Activated naive CD4-positive, alpha-beta T cell treated with anti-CD3 and anti-CD28 coated beads, Interleukin-2, amount 50 U/mL, for 24 hours (primary cell): ENCODE results near the gene SH3BP1.
A peak's percentile ranks its signal among the peaks of the same experiment; 100 is the strongest.
"Not testable (repeated sequence)": the region's sequence is repeated elsewhere in the genome, so short reads cannot be mapped to it uniquely, and the experiment has no call there.

Experiments
- H3K27ac Mint-ChIP-seq: one replicate; pipeline ENCODE4 v1.8.0; 2021; ENCODE audit warnings: mild to moderate bottlenecking, mixed read lengths
- H3K27me3 Mint-ChIP-seq: one replicate; pipeline ENCODE4 v1.8.0; 2021; ENCODE audit warnings: mixed read lengths
- H3K36me3 Mint-ChIP-seq: one replicate; pipeline ENCODE4 v1.8.0; 2021; ENCODE audit warnings: mixed read lengths
- H3K4me1 Mint-ChIP-seq: one replicate; pipeline ENCODE4 v1.8.0; 2021; ENCODE audit warnings: mixed read lengths
- H3K4me3 Mint-ChIP-seq: one replicate; pipeline ENCODE4 v1.8.0; 2021; ENCODE audit warnings: mild to moderate bottlenecking, mixed read lengths
- H3K9me3 Mint-ChIP-seq: one replicate; pipeline ENCODE4 v1.8.0; 2021; ENCODE audit warnings: mixed read lengths

The SH3BP1 gene

DNA sequence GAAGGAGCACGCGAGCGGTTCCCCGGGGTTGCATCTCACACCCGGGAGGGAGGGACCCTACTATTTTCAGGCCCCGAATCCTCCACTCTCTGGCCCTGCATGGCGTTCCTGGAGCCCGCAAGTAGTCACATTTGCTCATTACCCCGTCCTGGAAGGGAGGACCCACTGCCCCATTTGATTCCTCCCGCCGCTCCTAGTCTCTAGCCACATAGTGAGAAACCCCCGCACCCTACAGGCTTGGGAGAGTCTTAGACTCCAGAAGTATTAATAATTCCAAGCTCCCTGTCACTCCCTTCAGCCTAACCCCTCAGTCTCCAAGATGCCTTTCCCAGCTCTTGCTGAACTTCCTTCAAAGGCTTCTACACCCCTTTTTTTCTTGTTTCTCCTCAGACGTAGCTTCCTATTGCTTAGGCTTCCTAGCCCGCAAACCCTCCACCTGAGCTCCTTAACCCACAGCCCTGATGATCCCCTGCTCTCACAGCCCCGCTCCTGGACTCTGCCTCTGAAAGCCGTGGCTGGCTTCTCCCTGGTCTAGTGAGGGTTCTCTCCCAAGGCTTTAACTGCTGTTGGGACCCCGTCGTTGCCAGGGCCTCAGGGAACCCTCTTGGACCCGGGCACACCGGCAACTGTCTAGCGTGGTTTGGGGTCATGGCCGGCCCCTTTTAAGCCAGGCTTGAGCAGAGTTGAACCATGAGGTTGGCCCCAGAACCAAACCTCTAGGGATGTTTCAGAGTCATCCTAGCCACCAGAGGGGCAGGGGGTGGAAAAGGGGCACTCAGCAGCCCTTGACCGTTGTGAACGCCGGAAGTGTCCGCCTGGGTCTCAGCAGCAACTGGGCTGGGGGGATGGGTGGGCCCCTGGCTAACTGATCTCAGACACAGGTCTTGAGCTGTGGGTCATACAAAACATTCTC is 30.0 kb upstream of the SH3BP1 start:
- Mint-ChIP-seq H3K36me3 (no peaks in the 10 kb centered on the region), H3K4me3 (peak overlapping the region; percentile 98), H3K27me3 (no peaks in the 10 kb centered on the region), H3K4me1 (peaks cover 39% of the 10 kb centered on the region), H3K27ac (peak overlapping the region; percentile 98), H3K9me3 (no peaks in the 10 kb centered on the region)

DNA sequence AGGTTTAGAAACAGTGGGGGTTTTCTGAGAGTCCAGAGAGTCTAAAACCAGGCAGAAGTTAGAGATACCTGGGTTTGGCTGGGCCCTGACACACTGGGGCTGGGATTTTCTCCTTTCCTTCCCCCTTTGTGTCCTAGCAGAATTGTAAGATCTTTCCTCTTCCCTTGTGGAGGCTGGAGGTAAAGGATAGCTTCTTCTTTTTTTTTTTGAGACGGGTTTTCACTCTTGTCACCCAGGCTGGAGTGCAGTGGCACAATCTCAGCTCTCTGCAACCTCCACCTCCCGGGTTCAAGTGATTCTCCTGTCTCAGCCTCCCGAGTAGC is 29.4 kb upstream of the SH3BP1 start:
- not testable (repeated sequence) for H3K9me3 Mint-ChIP-seq
- peak overlapping the region; percentile 98 for H3K4me3 Mint-ChIP-seq
- peaks cover 34% of the 10 kb centered on the region for H3K4me1 Mint-ChIP-seq

GRCh38 chr22:37610480-37611129 is 28.9 kb upstream of the SH3BP1 start:
- Mint-ChIP-seq H3K27ac (no peak overlapping the region), H3K4me1 (peaks cover 29% of the 10 kb centered on the region), H3K4me3 (peak overlapping the region; percentile 98), H3K27me3 (no peaks in the 10 kb centered on the region), H3K36me3 (no peaks in the 10 kb centered on the region), H3K9me3 (no peaks in the 10 kb centered on the region)

More for the DNA sequence above, 29.4 kb upstream of the SH3BP1 start:
- H3K27me3 Mint-ChIP-seq, H3K36me3 Mint-ChIP-seq: not testable (repeated sequence)
- peak overlapping the region; percentile 98 for H3K27ac Mint-ChIP-seq

DNA sequence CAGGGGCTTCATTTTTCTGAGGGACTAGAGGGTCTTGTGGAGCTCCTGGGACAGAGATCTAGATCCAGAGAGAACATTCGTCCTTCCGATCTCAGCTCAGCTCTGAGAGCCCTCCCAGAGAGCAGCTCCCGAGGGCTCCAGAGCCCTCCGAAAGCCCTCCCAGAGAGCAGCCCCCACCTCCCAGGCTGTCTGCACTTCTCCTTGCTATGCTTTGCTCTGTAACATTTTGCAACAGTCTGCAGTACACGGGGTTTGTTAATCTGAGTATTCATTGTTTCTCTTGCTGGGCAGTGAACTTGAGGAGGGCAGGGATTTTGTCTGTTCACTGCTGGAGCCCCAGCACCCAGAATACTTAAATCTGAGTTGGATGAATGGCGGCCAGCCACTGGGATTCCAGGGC is 28.3 kb upstream of the SH3BP1 start:
- peaks cover 24% of the 10 kb centered on the region for H3K4me1 Mint-ChIP-seq
- peak overlapping the region; percentile 33 for H3K4me3 Mint-ChIP-seq
- no peaks in the 10 kb centered on the region for H3K27me3 Mint-ChIP-seq
- no peaks in the 10 kb centered on the region for H3K9me3 Mint-ChIP-seq
- H3K36me3 Mint-ChIP-seq, result no peaks in the 10 kb centered on the region
- H3K27ac Mint-ChIP-seq, result no peak overlapping the region

DNA sequence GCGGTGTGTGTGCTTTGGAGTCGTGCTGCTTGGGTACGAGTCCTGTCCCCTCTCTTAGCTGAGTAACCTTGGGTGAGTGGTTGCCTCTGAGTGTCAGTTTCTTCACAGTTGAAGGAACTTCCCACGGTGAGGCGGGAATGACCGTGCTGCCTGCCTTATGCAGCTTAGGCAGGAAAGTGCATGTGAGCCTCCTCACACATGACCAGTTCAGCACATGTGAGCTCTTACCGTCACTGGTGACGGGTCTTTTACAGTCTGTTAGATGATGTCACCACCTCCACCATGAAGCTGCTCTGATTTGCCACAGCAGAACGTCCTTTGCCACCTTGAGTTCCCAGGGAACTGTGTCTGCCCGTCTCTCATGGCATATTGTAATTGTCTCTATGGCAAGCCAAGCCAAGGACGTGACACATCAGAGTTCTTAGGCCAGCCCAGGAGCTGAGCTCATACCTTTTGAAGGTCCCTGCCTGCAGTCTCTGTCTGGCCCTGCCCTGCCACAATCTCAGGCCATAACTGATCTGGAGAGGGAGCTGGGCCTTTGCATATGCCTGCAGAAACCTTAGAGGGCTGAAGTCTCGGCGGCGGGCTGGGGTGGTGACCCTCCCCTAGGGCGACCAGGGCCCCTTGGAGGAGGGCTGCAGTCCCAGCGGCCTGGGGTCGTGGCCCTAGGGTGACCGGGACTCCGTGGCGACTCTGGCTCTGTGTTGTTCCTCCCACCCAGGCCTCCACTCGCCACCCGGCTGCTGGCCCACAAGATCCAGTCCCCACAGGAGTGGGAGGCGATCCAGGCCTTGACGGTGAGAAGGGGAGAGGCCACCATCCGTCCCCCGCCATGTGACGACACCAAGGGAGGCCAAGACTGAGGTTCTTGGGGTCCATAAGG is 23.0 kb upstream of the SH3BP1 start:
- no peaks in the 10 kb centered on the region for H3K4me1 Mint-ChIP-seq
- no peak overlapping the region for H3K27ac Mint-ChIP-seq
- no peak overlapping the region for H3K4me3 Mint-ChIP-seq
- no peaks in the 10 kb centered on the region for H3K27me3 Mint-ChIP-seq
- H3K9me3 Mint-ChIP-seq, result no peaks in the 10 kb centered on the region
- no peaks in the 10 kb centered on the region for H3K36me3 Mint-ChIP-seq

DNA sequence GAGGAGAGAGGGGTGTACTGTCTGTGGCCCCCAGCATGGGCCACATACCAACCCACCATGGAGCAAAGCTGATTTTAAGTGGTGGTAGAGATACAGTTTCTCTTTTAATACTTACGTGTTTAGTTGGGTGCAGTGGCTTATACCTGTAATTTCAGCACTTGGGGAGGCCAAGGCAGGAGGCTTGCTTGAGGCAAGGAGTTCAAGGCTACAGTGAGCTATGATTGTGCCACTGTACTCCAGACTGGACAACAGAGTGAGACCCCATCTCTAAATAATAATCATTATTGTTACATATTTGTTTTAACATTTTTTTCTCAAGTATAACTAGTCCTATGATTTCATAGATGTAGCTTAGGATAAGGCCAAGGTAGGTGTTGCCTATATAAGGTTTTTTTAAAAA is 22.0 kb upstream of the SH3BP1 start:
- no peaks in the 10 kb centered on the region for H3K27me3 Mint-ChIP-seq
- H3K4me1 Mint-ChIP-seq, result no peaks in the 10 kb centered on the region
- no peaks in the 10 kb centered on the region for H3K9me3 Mint-ChIP-seq
- no peaks in the 10 kb centered on the region for H3K36me3 Mint-ChIP-seq
- H3K27ac Mint-ChIP-seq, result no peak overlapping the region
- no peak overlapping the region for H3K4me3 Mint-ChIP-seq

- H3K27ac Mint-ChIP-seq, result no peak overlapping the region
- no peak overlapping the region for H3K4me3 Mint-ChIP-seq
- no peaks in the 10 kb centered on the region for H3K27me3 Mint-ChIP-seq
- H3K36me3 Mint-ChIP-seq, result no peaks in the 10 kb centered on the region
- no peaks in the 10 kb centered on the region for H3K9me3 Mint-ChIP-seq
- H3K4me1 Mint-ChIP-seq, result peaks cover 3% of the 10 kb centered on the region
Measured at GRCh38 chr22:37618072-37618656, 21.3 kb upstream of the SH3BP1 start.

- Mint-ChIP-seq H3K4me3 (no peak overlapping the region), H3K36me3 (peaks cover 2% of the 10 kb centered on the region), H3K9me3 (no peaks in the 10 kb centered on the region), H3K4me1 (peaks cover 6% of the 10 kb centered on the region), H3K27ac (no peak overlapping the region), H3K27me3 (no peaks in the 10 kb centered on the region)
Measured at GRCh38 chr22:37618674-37619073, 20.8 kb upstream of the SH3BP1 start.

GRCh38 chr22:37619991-37620390 is 19.5 kb upstream of the SH3BP1 start:
- Mint-ChIP-seq H3K9me3 (no peaks in the 10 kb centered on the region), H3K4me1 (peaks cover 19% of the 10 kb centered on the region), H3K27ac (no peak overlapping the region), H3K4me3 (no peak overlapping the region), H3K27me3 (no peaks in the 10 kb centered on the region), H3K36me3 (peaks cover 3% of the 10 kb centered on the region)

DNA sequence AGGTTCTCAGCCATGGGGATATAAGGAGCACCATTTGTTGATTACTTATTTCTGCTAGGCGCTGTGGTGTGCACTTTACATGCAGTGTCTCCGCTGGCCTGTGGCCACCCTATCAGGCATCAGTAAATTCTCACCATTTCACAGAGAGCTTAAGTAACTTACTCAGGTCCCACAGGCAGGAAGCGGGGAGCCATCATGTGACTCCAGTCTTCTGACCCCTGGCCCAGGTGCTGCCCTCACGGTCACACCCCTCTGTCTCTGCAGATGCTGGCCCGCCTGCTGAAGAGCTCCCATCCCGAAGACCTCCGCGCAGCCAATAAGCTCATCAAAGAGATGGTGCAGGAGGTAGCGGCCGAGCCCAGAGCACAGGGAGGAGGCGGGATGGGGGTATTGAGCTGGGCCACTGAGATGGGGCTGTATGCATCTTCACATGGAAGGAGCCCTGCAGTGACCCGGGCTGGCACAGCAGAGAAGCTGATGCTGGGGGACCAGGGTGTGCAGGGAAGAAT is 18.1 kb upstream of the SH3BP1 start:
- no peaks in the 10 kb centered on the region for H3K27me3 Mint-ChIP-seq
- no peak overlapping the region for H3K27ac Mint-ChIP-seq
- H3K4me1 Mint-ChIP-seq, result peaks cover 33% of the 10 kb centered on the region
- no peaks in the 10 kb centered on the region for H3K9me3 Mint-ChIP-seq
- H3K36me3 Mint-ChIP-seq, result peaks cover 6% of the 10 kb centered on the region
- H3K4me3 Mint-ChIP-seq, result no peak overlapping the region

GRCh38 chr22:37623075-37624016 is 16.1 kb upstream of the SH3BP1 start:
- Mint-ChIP-seq H3K4me1 (peaks cover 51% of the 10 kb centered on the region), H3K36me3 (peaks cover 6% of the 10 kb centered on the region), H3K4me3 (peak overlapping the region; percentile 59), H3K9me3 (no peaks in the 10 kb centered on the region), H3K27me3 (no peaks in the 10 kb centered on the region), H3K27ac (peak overlapping the region; percentile 86)

GRCh38 chr22:37624017-37624365 is 15.5 kb upstream of the SH3BP1 start:
- Mint-ChIP-seq H3K4me1 (peaks cover 56% of the 10 kb centered on the region), H3K27ac (no peak overlapping the region), H3K4me3 (no peak overlapping the region), H3K9me3 (no peaks in the 10 kb centered on the region), H3K27me3 (no peaks in the 10 kb centered on the region), H3K36me3 (peaks cover 6% of the 10 kb centered on the region)

DNA sequence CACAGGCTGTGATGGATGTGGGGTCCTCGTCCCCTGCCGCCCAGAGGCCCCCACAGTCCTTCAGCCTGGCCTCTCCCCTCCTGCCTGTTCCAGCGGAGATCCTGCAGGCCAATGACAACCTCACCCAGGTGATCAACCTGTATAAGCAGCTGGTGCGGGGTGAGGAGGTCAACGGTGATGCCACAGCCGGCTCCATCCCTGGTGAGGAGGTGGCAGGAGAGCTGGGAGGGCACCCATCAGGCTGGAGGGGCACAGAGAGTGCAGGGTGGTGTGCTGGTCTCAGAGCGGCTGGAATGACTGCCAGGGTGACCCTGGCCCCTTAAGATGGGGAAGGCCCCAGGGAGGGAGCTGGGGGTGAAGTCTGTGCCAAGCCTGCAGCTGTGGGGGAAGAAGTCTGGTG is 14.6 kb upstream of the SH3BP1 start:
- no peak overlapping the region for H3K4me3 Mint-ChIP-seq
- H3K27ac Mint-ChIP-seq, result peak overlapping the region; percentile 71
- H3K27me3 Mint-ChIP-seq, result no peaks in the 10 kb centered on the region
- peaks cover 56% of the 10 kb centered on the region for H3K4me1 Mint-ChIP-seq
- H3K9me3 Mint-ChIP-seq, result no peaks in the 10 kb centered on the region
- peaks cover 6% of the 10 kb centered on the region for H3K36me3 Mint-ChIP-seq

GRCh38 chr22:37625737-37626136 is 13.7 kb upstream of the SH3BP1 start:
- Mint-ChIP-seq H3K36me3 (peaks cover 6% of the 10 kb centered on the region), H3K9me3 (no peaks in the 10 kb centered on the region), H3K4me3 (no peak overlapping the region), H3K27ac (peak overlapping the region; percentile 41), H3K27me3 (no peaks in the 10 kb centered on the region), H3K4me1 (peaks cover 56% of the 10 kb centered on the region)
